Erythroblast (primary cell): ENCODE data around the gene SLC30A7.

Experiments used
- GATA1 ChIP-seq: IDR thresholded peaks from 2 replicates; pipeline ENCODE4 v1.6.1; 2011; ENCODE audit warnings: low read depth, mild to moderate bottlenecking, control low read depth, low read length, moderate library complexity
- POLR2A ChIP-seq: IDR thresholded peaks from 2 replicates; pipeline ENCODE4 v1.6.1; 2011; ENCODE audit warnings: mild to moderate bottlenecking, low read length

GRCh38 chr1:100907887-100908286, 12.0 kb downstream of the SLC30A7 start:
- no peak for TF ChIP-seq POLR2A
- TF ChIP-seq GATA1, result no peak
